Kidney epithelial cell (primary cell): ENCODE results near the gene MCOLN1. TPM values are rescaled to one million over a fixed set of nuclear protein-coding genes. Genes with fewer than 3 reads are reported as not detected.

Experiments
- DNase-seq: peaks from one replicate; pipeline ENCODE4 v3.0.0-alpha.2; 2010; ENCODE audit warnings: low read depth
- H3K27me3 ChIP-seq: 2 replicates; pipeline ENCODE4 v1.6.0; 2011; ENCODE audit warnings: low read length; ENCODE audit not compliant: control insufficient read depth, insufficient read depth
- H3K36me3 ChIP-seq: 2 replicates; pipeline ENCODE4 v1.5.1; 2011; ENCODE audit warnings: low read length; ENCODE audit not compliant: control insufficient read depth, insufficient read depth
- H3K4me3 ChIP-seq: 2 replicates; pipeline ENCODE4 v1.5.1; 2011; ENCODE audit warnings: low read depth, mild to moderate bottlenecking, control low read depth, low read length
- total RNA-seq: library from RNA; depleted of rRNA; stranded (reverse); fragments of >200 nt; gene quantifications from 2 replicates; pipeline ENCODE4 v1.2.3, GENCODE V29; 2015
- TF ChIP-seq, protein P1 (sequence below): IDR thresholded peaks from 2 replicates; pipeline ENCODE4 v1.5.1; 2011; ENCODE audit warnings: mild to moderate bottlenecking, moderate library complexity, low read length, control low read depth, inconsistent platforms; ENCODE audit not compliant: insufficient read depth, poor library complexity, severe bottlenecking

The MCOLN1 gene
- total RNA-seq, 1 donor from 2014 or later = 13.7 TPM

GRCh38 chr19:7483720-7484201, 38.7 kb upstream of the MCOLN1 start:
- H3K4me3 ChIP-seq = no peak overlapping the region
- H3K27me3 ChIP-seq = no peaks in the 10 kb centered on the region
- TF ChIP-seq, protein P1, sequence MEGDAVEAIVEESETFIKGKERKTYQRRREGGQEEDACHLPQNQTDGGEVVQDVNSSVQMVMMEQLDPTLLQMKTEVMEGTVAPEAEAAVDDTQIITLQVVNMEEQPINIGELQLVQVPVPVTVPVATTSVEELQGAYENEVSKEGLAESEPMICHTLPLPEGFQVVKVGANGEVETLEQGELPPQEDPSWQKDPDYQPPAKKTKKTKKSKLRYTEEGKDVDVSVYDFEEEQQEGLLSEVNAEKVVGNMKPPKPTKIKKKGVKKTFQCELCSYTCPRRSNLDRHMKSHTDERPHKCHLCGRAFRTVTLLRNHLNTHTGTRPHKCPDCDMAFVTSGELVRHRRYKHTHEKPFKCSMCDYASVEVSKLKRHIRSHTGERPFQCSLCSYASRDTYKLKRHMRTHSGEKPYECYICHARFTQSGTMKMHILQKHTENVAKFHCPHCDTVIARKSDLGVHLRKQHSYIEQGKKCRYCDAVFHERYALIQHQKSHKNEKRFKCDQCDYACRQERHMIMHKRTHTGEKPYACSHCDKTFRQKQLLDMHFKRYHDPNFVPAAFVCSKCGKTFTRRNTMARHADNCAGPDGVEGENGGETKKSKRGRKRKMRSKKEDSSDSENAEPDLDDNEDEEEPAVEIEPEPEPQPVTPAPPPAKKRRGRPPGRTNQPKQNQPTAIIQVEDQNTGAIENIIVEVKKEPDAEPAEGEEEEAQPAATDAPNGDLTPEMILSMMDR = no peak
- no peaks in the 10 kb centered on the region for H3K36me3 ChIP-seq
- DNase-seq = no peak

DNA sequence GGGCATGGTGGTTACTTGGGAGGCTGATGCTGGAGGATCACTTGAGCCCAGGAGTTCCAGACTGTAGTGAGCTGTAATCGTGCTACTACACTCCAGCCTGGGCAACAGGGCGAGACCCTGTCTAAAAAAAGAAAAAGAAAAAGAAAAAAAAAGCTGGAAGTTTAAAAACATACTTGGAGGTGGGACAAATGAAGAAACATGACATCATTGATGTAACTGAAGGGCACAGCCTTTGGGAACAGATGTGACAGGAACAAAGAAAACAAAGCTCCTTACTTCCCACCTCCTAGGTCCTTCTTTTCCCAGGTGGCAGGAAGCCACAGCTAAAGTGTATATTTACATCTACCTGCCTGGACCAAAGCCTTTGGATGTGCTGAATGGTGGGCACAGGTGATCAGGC, 35.5 kb upstream of the MCOLN1 start:
- DNase-seq = no peak
- no peaks in the 10 kb centered on the region for H3K27me3 ChIP-seq
- TF ChIP-seq, protein P1 = no peak
- no peaks in the 10 kb centered on the region for H3K36me3 ChIP-seq
- H3K4me3 ChIP-seq = no peak overlapping the region

- H3K4me3 ChIP-seq = peak within 1 kb of the TSS; percentile 80
- TF ChIP-seq, protein P1 = no peak
- no peaks in the 10 kb centered on the region for H3K36me3 ChIP-seq
- H3K27me3 ChIP-seq = no peaks in the 10 kb centered on the region
- peak; percentile 29 for DNase-seq
These were observed 33.6 kb upstream of the MCOLN1 start, which contains the start of gene PEX11G for GRCh38 chr19:7488736-7489353. PEX11G (minus strand) TSS chr19:7489035; CDS start chr19:7489010, 25 bp downstream.

- peaks cover 2% of the 10 kb centered on the region for H3K27me3 ChIP-seq
- TF ChIP-seq, protein P1 = no peak
- H3K4me3 ChIP-seq = no peak overlapping the region
- no peaks in the 10 kb centered on the region for H3K36me3 ChIP-seq
- DNase-seq = no peak
These were observed 32.8 kb upstream of the MCOLN1 start for GRCh38 chr19:7489609-7490044.

DNA sequence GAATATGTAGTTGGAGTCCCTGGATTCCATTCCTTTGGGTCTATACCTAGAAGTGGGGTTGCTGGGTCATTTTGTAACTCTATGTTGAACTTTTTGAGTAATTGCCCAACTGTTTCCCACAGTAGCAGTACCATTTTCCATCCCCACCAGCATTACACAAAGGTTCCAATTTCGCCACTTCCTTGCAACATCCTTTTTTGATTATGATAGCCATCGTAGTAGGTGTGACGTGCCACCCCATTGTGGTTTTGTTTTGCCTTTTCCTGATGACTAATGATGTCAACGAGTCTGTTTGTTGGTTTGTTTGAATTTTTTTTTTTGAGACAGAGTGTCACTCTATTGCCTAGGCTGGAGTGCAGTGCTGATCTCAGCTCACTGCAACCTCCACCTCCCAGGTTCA, 30.3 kb upstream of the MCOLN1 start:
- TF ChIP-seq, protein P1 = no peak
- Histone ChIP-seq H3K4me3 (no peak overlapping the region), H3K27me3 (peaks cover 3% of the 10 kb centered on the region), H3K36me3 (no peaks in the 10 kb centered on the region)
- no peak for DNase-seq

DNA sequence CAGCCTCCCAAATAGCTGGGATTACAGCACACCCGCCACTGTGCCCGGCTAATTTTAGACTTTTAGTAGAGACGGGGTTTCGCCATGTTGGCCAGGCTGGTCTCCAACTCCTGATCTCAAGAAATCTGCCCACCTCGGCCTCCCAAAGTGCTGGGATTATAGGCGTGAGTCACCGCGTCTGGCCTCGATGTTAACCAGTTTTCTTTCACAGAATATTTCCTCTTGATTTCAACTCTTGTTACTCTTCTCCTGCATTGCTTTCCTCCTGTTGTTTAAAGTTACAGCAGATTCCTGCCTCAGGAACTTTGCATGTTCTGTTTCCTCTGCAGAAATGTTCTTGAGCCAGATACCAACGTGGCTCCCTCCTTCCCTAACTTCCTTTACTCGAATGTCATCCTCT, 29.9 kb upstream of the MCOLN1 start:
- H3K36me3 ChIP-seq = no peaks in the 10 kb centered on the region
- TF ChIP-seq, protein P1 = no peak
- peaks cover 3% of the 10 kb centered on the region for H3K27me3 ChIP-seq
- DNase-seq = no peak
- H3K4me3 ChIP-seq = no peak overlapping the region
